Aorta (tissue), 5 donors: ENCODE data around the gene COL19A1. TPM values are rescaled to one million over a fixed set of nuclear protein-coding genes. Genes with fewer than 3 reads are reported as not detected.
"Not testable (repeated sequence)": the region's sequence is repeated elsewhere in the genome, so short reads cannot be mapped to it uniquely, and the experiment has no call there.

ENCODE experiments used
- ATAC-seq: fragments of 200-7000 bp; cut with Tn5 transposase; one replicate; pipeline ENCODE4 v1.9.1; 2022; ENCODE audit warnings: moderate library complexity; ENCODE audit not compliant: low FRiP score
- DNase-seq, 2 donors: peaks; one replicate each; pipeline ENCODE4 v3.0.0-alpha.2; 2020
- H3K27ac ChIP-seq, 2 donors: one replicate each; pipeline ENCODE4 v1.5.1; 2013; ENCODE audit warnings: low read length in 2 of 2, mild to moderate bottlenecking in 2 of 2, moderate library complexity in 2 of 2, control low read depth in 1 of 2, inconsistent platforms in 1 of 2, low read depth in 1 of 2
- H3K27me3 ChIP-seq, 2 donors: one replicate each; pipeline ENCODE4 v1.6.1; 2013; ENCODE audit warnings: control low read depth in 1 of 2, low read length in 1 of 2, mild to moderate bottlenecking in 1 of 2, moderate library complexity in 1 of 2; ENCODE audit not compliant: insufficient read depth in 2 of 2, control insufficient read depth in 1 of 2
- H3K36me3 ChIP-seq, 2 donors: one replicate each; pipeline ENCODE4 v1.6.1; 2013; ENCODE audit warnings: control low read depth in 1 of 2, low read length in 1 of 2, mild to moderate bottlenecking in 1 of 2; ENCODE audit not compliant: insufficient read depth in 2 of 2, control insufficient read depth in 1 of 2
- H3K4me1 ChIP-seq, 2 donors: one replicate each; pipeline ENCODE4 v1.6.1; 2013; ENCODE audit warnings: low read length in 2 of 2, control low read depth in 1 of 2, mild to moderate bottlenecking in 1 of 2, moderate library complexity in 1 of 2; ENCODE audit not compliant: insufficient read depth in 2 of 2, control insufficient read depth in 1 of 2
- H3K4me3 ChIP-seq, 2 donors: one replicate each; pipeline ENCODE4 v1.5.1; 2013; ENCODE audit warnings: low read length in 2 of 2, control low read depth in 1 of 2, mild to moderate bottlenecking in 1 of 2
- H3K9me3 ChIP-seq: one replicate; pipeline ENCODE4 v1.6.1; 2013; ENCODE audit warnings: mild to moderate bottlenecking, low read length; ENCODE audit not compliant: control insufficient read depth
- WGBS, 2 donors: extraction: QIAGEN DNeasy Blood & Tissue Kit; methylation state at CpG; one replicate each; pipeline ENCODE4 v1.1.7; 2013; 5-methylcytosine and 5-hydroxymethylcytosine counted together
- intact Hi-C, 2 donors: fragments of 100-400 bp; cut with DNase I; formaldehyde crosslinking; loops; one replicate each; pipeline versions ENCODE4 v1.14.2 to v1.15.0; 2022
- polyA plus RNA-seq, 2 donors: library from polyadenylated mRNA; stranded (reverse); fragments of 200-250 nt; gene quantifications; one replicate each; pipeline ENCODE4 v1.2.3, GENCODE V29; 2013
- total RNA-seq, 2 donors: library from RNA; stranded (reverse); fragmentation: NEBNext Ultra II Directional; extraction: Animal tissue kit (Norgen Biotek cat#: 25700); gene quantifications; one replicate each; pipeline ENCODE4 v1.2.1, GENCODE V29; 2021
- donor health status: healthy with polysubstance abuse.
- donor health status: Bipolar disorder and iron deficiency.
- donor health status: DM: no; HTN: no; CAD: no.
- donor health status: DM: no; HTN: no; CAD: no.
- donor health status: DM: yes; HTN: yes; CAD: no.

Gene COL19A1
- total and polyA plus RNA-seq, 4 donors, result 0.42 to 1.8 TPM; not detected in 2

DNA sequence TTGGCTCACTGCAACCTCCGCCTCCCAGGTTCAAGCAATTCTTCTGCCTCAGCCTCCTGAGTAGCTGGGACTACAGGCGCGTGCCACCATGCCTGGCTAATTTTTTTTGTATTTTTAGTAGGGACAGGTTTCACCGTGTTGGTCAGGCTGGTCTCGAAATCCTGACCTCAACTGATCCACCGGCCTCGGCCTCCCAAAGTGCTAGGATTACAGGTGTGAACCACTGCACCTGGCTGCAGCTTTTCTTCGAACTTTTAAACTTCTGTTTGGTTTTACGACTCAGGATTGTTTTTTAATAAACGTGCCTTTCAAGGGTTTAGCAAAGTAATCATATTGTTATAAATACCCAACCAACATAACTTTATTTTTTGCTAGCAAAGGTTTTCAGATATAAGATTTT, 156.8 kb downstream of the COL19A1 start:
- ATAC-seq, H3K27ac ChIP-seq, H3K4me3 ChIP-seq, DNase-seq, H3K4me1 ChIP-seq, H3K27me3 ChIP-seq, intact Hi-C loops, H3K9me3 ChIP-seq, H3K36me3 ChIP-seq: not testable (repeated sequence)
- WGBS, 2 donors, result 92 to 94% methylated on average over 10 of the region's 10 CpGs

DNA sequence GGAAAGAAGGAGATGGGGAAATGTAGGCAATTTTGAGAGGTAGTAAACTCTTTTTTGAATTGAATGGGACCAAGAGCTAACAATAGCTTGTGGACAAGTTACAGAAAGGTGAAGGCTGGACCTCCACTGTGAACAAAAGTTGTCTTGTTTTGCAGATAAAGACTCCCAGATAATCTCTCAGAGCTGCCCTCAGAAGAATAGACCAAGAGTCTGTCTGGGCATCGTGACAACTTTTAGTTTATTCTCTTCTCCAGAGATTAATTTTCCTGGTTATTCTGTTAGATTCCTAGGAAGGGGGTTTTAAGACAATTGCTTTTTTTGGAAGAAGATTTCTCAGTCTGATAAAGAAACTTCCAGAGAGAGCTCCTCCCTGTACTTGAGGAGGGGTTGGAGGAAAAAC, 161.9 kb downstream of the COL19A1 start:
- intact Hi-C loops, result no loop called here
- ATAC-seq, result no peak
- H3K9me3 ChIP-seq, result no peaks in the 10 kb centered on the region
- H3K27me3 ChIP-seq, result no peaks in the 10 kb centered on the region
- H3K36me3 ChIP-seq, result no peaks in the 10 kb centered on the region
- no peak for DNase-seq
- no peak overlapping the region for H3K27ac ChIP-seq
- no peaks in the 10 kb centered on the region for H3K4me1 ChIP-seq
- H3K4me3 ChIP-seq, result no peak overlapping the region
- WGBS, 2 donors, result 81 to 90% methylated on average over 1 of the region's 1 CpG

DNA sequence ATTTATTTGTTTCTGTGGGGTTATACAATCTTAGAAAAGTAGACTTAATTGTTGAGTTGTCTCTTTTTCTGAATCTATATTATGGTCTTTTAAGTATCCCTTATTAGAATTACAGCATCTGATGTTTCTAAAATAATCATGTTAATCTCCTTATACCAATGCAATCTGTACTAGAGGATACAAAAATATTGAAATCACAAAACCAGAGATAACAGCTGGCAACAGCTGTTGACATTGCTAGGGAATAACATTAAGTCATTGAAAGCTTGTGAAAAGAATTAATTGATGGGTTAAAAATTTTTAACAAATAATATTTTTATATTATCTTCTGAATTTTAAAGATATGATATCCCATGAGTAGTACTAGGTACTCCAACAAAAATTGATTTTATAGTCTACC, 162.6 kb downstream of the COL19A1 start:
- Histone ChIP-seq H3K4me1 (no peaks in the 10 kb centered on the region), H3K27me3 (no peaks in the 10 kb centered on the region), H3K4me3 (no peak overlapping the region), H3K9me3 (no peaks in the 10 kb centered on the region), H3K36me3 (no peaks in the 10 kb centered on the region), H3K27ac (no peak overlapping the region)
- no peak for ATAC-seq
- intact Hi-C loops, result no loop called here
- no peak for DNase-seq

DNA sequence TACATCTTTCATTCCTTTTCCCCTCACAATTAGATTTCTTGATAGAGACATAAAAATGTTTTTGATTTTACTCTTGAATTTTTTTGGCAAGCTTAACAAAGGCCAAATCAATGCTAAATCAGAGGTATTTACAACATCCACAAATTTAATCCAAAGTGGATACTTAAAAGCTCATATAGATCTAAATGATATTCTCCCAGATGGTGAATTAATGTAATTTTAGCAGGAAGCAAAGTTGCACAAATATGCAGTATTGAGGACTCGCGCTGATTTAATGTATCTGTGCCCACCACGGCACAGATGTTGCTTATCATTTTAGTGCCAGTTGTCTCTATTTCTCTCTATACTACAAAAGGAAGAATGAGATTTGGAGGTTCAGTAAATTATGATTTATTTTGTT, 167.4 kb downstream of the COL19A1 start:
- intact Hi-C loops, result no loop called here
- WGBS, 2 donors, result 89 to 90% methylated on average over 3 of the region's 3 CpGs
- Histone ChIP-seq H3K4me3 (no peak overlapping the region), H3K4me1 (no peaks in the 10 kb centered on the region), H3K36me3 (no peaks in the 10 kb centered on the region), H3K27ac (no peak overlapping the region), H3K9me3 (no peaks in the 10 kb centered on the region), H3K27me3 (no peaks in the 10 kb centered on the region)
- ATAC-seq (no peak), DNase-seq (no peak)

DNA sequence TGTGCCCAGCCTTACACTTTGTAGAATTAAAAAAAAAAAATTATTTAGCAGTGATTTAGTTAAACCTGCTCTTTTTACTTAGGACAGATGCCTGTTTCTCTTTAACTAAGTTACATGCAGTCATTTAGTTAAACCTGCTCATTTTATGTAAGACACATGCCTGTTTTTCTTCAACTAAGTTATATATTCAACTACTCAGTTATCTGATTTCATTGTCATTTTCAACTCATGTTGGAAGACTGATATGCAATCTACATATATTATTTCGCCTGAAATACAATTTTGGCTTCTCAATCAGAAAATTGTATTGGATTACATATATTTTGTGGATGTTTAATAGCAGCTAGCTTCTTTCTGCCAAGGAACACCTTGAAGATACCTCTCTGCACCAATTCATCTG, 171.1 kb downstream of the COL19A1 start:
- no peak overlapping the region for H3K27ac ChIP-seq
- H3K4me3 ChIP-seq, result no peak overlapping the region
- no peaks in the 10 kb centered on the region for H3K36me3 ChIP-seq
- WGBS, 2 donors, result 73 to 81% methylated on average over 1 of the region's 1 CpG
- intact Hi-C loops, result no loop called here
- no peaks in the 10 kb centered on the region for H3K27me3 ChIP-seq
- H3K9me3 ChIP-seq, result no peaks in the 10 kb centered on the region
- no peaks in the 10 kb centered on the region for H3K4me1 ChIP-seq
- ATAC-seq, result no peak
- no peak for DNase-seq

DNA sequence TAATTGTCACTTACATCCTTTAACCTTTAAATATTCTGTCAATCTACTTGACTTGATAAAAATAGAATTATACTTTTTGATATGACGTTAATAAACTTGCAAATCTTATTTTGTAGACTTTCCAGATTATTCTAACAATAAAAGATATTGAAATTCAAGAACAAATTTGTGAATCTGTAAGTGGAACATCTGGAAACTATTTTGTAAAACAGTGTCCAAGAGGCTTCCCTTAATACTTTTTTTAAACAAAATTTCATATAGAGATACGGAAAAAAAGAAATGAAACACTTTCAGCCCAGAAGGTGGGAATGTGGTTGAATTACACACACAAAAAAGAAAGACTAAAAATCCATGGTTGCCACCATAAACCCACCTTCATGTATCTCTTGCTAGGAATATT, 174.4 kb downstream of the COL19A1 start:
- H3K4me1 ChIP-seq, result no peaks in the 10 kb centered on the region
- H3K9me3 ChIP-seq, result no peaks in the 10 kb centered on the region
- intact Hi-C loops, result no loop called here
- ATAC-seq (no peak), DNase-seq (no peak)
- H3K4me3 ChIP-seq, result no peak overlapping the region
- H3K36me3 ChIP-seq, result no peaks in the 10 kb centered on the region
- no peaks in the 10 kb centered on the region for H3K27me3 ChIP-seq
- WGBS, 2 donors, result 57 to 64% methylated on average over 2 of the region's 2 CpGs
- no peak overlapping the region for H3K27ac ChIP-seq

DNA sequence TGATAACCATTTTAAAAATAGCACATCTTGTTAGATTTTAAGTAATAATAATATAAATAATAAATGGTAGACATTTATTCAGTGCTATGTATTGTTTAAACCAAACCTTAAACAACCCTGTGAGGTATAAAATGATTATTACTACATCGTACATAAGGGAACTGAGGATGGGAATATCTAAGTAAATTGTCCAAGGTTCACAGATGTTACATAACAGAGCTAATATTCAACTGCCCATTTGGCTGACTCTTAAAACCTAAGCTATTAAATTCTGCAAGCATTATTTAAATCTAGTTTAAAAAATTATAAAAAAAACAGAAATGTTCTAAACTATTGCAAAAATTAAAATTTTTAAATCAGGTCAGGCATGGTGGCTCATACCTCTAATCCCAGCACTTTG, 175.1 kb downstream of the COL19A1 start:
- H3K27ac ChIP-seq, result no peak overlapping the region
- H3K9me3 ChIP-seq, result no peaks in the 10 kb centered on the region
- no peaks in the 10 kb centered on the region for H3K4me1 ChIP-seq
- ATAC-seq (no peak), DNase-seq (no peak)
- H3K4me3 ChIP-seq, result no peak overlapping the region
- no peaks in the 10 kb centered on the region for H3K36me3 ChIP-seq
- H3K27me3 ChIP-seq, result no peaks in the 10 kb centered on the region
- 88 to 90% methylated on average over 1 of the region's 1 CpG for WGBS, 2 donors
- intact Hi-C loops, result no loop called here

DNA sequence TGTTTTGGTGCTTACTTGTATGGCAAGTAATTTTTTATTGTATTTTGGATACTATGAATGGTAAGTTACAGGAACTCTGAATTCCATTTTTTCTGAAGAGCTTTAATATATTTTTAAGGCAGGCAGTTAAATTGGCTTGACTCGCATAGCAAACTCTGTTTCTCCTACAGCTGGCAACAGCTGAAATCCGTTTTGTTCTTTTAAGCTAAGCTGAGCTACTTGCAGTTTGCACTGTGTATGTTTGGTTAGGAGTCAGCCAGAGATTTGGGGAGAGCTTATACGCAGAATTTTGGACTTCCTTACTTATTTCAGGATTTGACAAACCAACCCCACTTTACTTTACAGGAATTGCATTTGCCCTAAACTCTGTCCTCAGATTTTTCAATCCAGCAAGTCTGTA, 179.1 kb downstream of the COL19A1 start:
- no peak overlapping the region for H3K27ac ChIP-seq
- intact Hi-C loops, result no loop called here
- DNase-seq (no peak), ATAC-seq (no peak)
- no peaks in the 10 kb centered on the region for H3K9me3 ChIP-seq
- H3K4me1 ChIP-seq, result no peaks in the 10 kb centered on the region
- no peaks in the 10 kb centered on the region for H3K27me3 ChIP-seq
- no peaks in the 10 kb centered on the region for H3K36me3 ChIP-seq
- 41 to 51% methylated on average over 3 of the region's 3 CpGs for WGBS, 2 donors
- H3K4me3 ChIP-seq, result no peak overlapping the region

DNA sequence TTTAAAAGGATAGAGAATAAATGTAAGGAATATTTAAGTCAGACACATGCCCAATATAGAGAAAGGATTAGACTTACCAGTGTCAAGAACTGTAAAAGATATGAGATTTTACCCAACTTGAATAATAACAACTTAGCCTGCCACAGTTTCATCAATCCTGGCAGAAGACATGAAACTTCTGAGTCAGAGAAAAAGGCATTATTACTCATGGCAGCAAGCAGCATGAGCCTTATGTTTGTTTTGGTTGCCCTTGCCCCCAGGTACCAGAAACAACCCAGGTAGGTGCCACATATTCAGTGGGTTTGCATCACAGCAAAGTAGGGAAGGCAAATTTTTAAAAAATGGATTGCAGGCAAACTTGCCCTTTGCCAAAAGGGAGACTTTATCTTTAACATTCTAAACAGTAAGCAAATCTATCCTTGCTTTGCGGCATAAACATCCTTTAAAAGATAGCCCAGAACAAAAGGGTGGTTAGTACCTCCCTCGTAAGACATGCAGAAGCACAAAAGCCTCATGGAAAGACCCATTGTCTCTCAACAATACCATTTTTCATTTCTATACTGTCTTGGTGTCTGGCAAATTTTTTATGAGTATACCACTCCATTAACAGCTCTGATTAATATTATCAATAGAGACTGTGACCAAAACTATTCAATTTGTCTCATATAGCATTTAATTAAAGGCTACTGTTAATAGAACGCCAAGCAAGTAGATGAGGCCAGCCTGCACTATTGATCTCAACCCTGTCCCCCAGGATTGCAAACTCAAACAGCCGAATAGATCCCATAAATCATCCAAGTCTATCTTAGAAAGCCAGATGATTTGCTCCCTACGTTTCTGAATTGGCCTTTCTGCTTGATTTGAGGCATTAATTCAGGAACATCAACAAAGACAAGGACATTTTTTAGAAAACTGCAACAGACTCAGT, 185.1 kb downstream of the COL19A1 start:
- no peak for ATAC-seq
- H3K4me3 ChIP-seq, result no peak overlapping the region

More for the DNA sequence above, 185.1 kb downstream of the COL19A1 start:
- DNase-seq, result no peak
- no peaks in the 10 kb centered on the region for H3K4me1 ChIP-seq
- H3K9me3 ChIP-seq, result no peaks in the 10 kb centered on the region
- no peak overlapping the region for H3K27ac ChIP-seq
- intact Hi-C loops, result no loop called here
- no peaks in the 10 kb centered on the region for H3K36me3 ChIP-seq
- WGBS, 2 donors, result 67 to 69% methylated on average over 5 of the region's 5 CpGs
- no peaks in the 10 kb centered on the region for H3K27me3 ChIP-seq
